WTC11 (cell line): ENCODE results near the gene CTRB1.

ENCODE experiments used
- ATF2 ChIP-seq: sonication (generic); formaldehyde crosslinking; IDR thresholded peaks from 2 replicates; pipeline ENCODE4 v1.8.1; 2022; ENCODE audit warnings: low read depth, missing genetic modification reagents, borderline replicate concordance
- E2F1 ChIP-seq: sonication (generic); formaldehyde crosslinking; IDR thresholded peaks from 2 replicates; pipeline ENCODE4 v1.8.0; 2022; ENCODE audit warnings: mild to moderate bottlenecking, missing genetic modification reagents
- ETV6 ChIP-seq: sonication (generic); formaldehyde crosslinking; IDR thresholded peaks from 2 replicates; pipeline ENCODE4 v1.8.1; 2022; ENCODE audit warnings: mild to moderate bottlenecking, missing genetic modification reagents
- MAX ChIP-seq: sonication (generic); formaldehyde crosslinking; IDR thresholded peaks from 2 replicates; pipeline ENCODE4 v1.8.0; 2022; ENCODE audit warnings: mild to moderate bottlenecking, missing genetic modification reagents
- TEAD4 ChIP-seq: sonication (generic); formaldehyde crosslinking; IDR thresholded peaks from 2 replicates; pipeline ENCODE4 v1.8.0; 2022; ENCODE audit warnings: mild to moderate bottlenecking, missing genetic modification reagents
- ZNF219 ChIP-seq: sonication (generic); formaldehyde crosslinking; IDR thresholded peaks from 2 replicates; pipeline ENCODE4 v1.8.0; 2023; ENCODE audit warnings: missing genetic modification reagents, mild to moderate bottlenecking, borderline replicate concordance
- ZNF671 ChIP-seq: fragments of 250-450 bp; sonication (Bioruptor Pico); IDR thresholded peaks from 2 replicates; pipeline ENCODE4 v1.8.0; 2021; ENCODE audit warnings: mild to moderate bottlenecking
- TF ChIP-seq, protein P1 (sequence below): fragments of 200-600 bp; IDR thresholded peaks from 2 replicates; pipeline ENCODE4 v1.8.0; 2022; ENCODE audit warnings: antibody characterized with exemption

GRCh38 chr16:75208861-75209505, 9.8 kb upstream of the CTRB1 start:
- TF ChIP-seq, protein P1, sequence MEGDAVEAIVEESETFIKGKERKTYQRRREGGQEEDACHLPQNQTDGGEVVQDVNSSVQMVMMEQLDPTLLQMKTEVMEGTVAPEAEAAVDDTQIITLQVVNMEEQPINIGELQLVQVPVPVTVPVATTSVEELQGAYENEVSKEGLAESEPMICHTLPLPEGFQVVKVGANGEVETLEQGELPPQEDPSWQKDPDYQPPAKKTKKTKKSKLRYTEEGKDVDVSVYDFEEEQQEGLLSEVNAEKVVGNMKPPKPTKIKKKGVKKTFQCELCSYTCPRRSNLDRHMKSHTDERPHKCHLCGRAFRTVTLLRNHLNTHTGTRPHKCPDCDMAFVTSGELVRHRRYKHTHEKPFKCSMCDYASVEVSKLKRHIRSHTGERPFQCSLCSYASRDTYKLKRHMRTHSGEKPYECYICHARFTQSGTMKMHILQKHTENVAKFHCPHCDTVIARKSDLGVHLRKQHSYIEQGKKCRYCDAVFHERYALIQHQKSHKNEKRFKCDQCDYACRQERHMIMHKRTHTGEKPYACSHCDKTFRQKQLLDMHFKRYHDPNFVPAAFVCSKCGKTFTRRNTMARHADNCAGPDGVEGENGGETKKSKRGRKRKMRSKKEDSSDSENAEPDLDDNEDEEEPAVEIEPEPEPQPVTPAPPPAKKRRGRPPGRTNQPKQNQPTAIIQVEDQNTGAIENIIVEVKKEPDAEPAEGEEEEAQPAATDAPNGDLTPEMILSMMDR: no peak
- TF ChIP-seq ZNF671 (no peak), ETV6 (CRISPR knock-in tag) (no peak), ZNF219 (CRISPR knock-in tag) (no peak), E2F1 (CRISPR knock-in tag) (no peak), ATF2 (CRISPR knock-in tag) (no peak), TEAD4 (no peak), MAX (CRISPR knock-in tag) (no peak)
